Liver (tissue), 9 donors: Measurements from ENCODE around the gene DIP2C. TPM values are rescaled to one million over a fixed set of nuclear protein-coding genes. Genes with fewer than 3 reads are reported as not detected.

Experiments
- DNase-seq: peaks from one replicate; pipeline ENCODE4 v3.0.0-alpha.2; 2017; ENCODE audit warnings: low spot score
- H3K27ac ChIP-seq, 2 donors: one replicate each; pipeline ENCODE4 v1.7.0; 2013; ENCODE audit warnings: inconsistent platforms in 2 of 2, low read length in 2 of 2, control low read depth in 1 of 2, low read depth in 1 of 2, mild to moderate bottlenecking in 1 of 2
- H3K27me3 ChIP-seq, 4 donors: one replicate each; pipeline versions ENCODE4 v1.6.1 to v1.7.0; 2013; ENCODE audit warnings: low read length in 3 of 4, inconsistent platforms in 1 of 4, mild to moderate bottlenecking in 1 of 4, moderate library complexity in 1 of 4; ENCODE audit not compliant: control insufficient read depth in 4 of 4, insufficient read depth in 4 of 4
- H3K36me3 ChIP-seq, 4 donors: one replicate each; pipeline versions ENCODE4 v1.6.1 to v1.7.0; 2013; ENCODE audit warnings: low read length in 3 of 4, mild to moderate bottlenecking in 3 of 4, low read depth in 1 of 4, moderate library complexity in 1 of 4; ENCODE audit not compliant: control insufficient read depth in 4 of 4, insufficient read depth in 3 of 4
- H3K4me1 ChIP-seq, 4 donors: one replicate each; pipeline versions ENCODE4 v1.6.1 to v1.7.0; 2013; ENCODE audit warnings: low read length in 3 of 4, mild to moderate bottlenecking in 3 of 4, moderate library complexity in 1 of 4; ENCODE audit not compliant: control insufficient read depth in 4 of 4, insufficient read depth in 4 of 4
- H3K4me3 ChIP-seq, 3 donors: one replicate each; pipeline versions ENCODE4 v1.6.1 to v1.7.0; 2013; ENCODE audit warnings: low read length in 3 of 3, control low read depth in 1 of 3, low read depth in 1 of 3, mild to moderate bottlenecking in 1 of 3
- H3K9ac ChIP-seq, 2 donors: one replicate each; pipeline ENCODE4 v1.7.0; 2013; ENCODE audit warnings: low read length in 2 of 2, mild to moderate bottlenecking in 2 of 2, moderate library complexity in 2 of 2, control low read depth in 1 of 2, low read depth in 1 of 2
- H3K9me3 ChIP-seq, 4 donors: one replicate each; pipeline versions ENCODE4 v1.6.1 to v1.7.0; 2013; ENCODE audit warnings: low read length in 3 of 4; ENCODE audit not compliant: control insufficient read depth in 4 of 4
- ATF3 ChIP-seq: IDR thresholded peaks from 2 replicates; pipeline ENCODE4 v1.6.1; 2016; ENCODE audit warnings: antibody characterized with exemption
- CTCF ChIP-seq: fragments of 150-350 bp; IDR thresholded peaks from 2 replicates; pipeline ENCODE4 v1.5.1; 2017; ENCODE audit warnings: improper control_type of control experiment, low read depth, low read length; ENCODE audit not compliant: missing input control
- EGR1 ChIP-seq, 2 donors: IDR thresholded peaks; 2 replicates each; pipeline ENCODE4 v1.6.1; 2016 to 2018; ENCODE audit warnings: antibody characterized with exemption in 2 of 2, low read depth in 2 of 2
- FOXA1 ChIP-seq: IDR thresholded peaks from 2 replicates; pipeline ENCODE4 v1.6.1; 2016; ENCODE audit warnings: antibody characterized with exemption
- FOXA2 ChIP-seq: IDR thresholded peaks from 2 replicates; pipeline ENCODE4 v1.6.1; 2016; ENCODE audit warnings: antibody characterized with exemption
- GABPA ChIP-seq, 2 donors: IDR thresholded peaks in 1 of 2; conservative IDR thresholded peaks in 1 of 2; 2 replicates each; pipeline ENCODE4 v1.6.1; 2016; ENCODE audit warnings: antibody characterized with exemption in 2 of 2, mild to moderate bottlenecking in 1 of 2, moderate library complexity in 1 of 2
- HNF4A ChIP-seq, 2 donors: conservative IDR thresholded peaks; 2 replicates each; pipeline ENCODE4 v1.6.1; 2016; ENCODE audit warnings: antibody characterized with exemption in 2 of 2, mild to moderate bottlenecking in 2 of 2
- HNF4G ChIP-seq: IDR thresholded peaks from 2 replicates; pipeline ENCODE4 v1.6.1; 2016; ENCODE audit warnings: antibody characterized with exemption
- JUND ChIP-seq, 2 donors: IDR thresholded peaks; 2 replicates each; pipeline ENCODE4 v1.6.1; 2016; ENCODE audit warnings: antibody characterized with exemption in 2 of 2
- MAX ChIP-seq: IDR thresholded peaks from 2 replicates; pipeline ENCODE4 v1.6.1; 2016; ENCODE audit warnings: antibody characterized with exemption
- NR2F2 ChIP-seq: IDR thresholded peaks from 2 replicates; pipeline ENCODE4 v1.6.1; 2016; ENCODE audit warnings: antibody characterized with exemption
- RAD21 ChIP-seq, 2 donors: IDR thresholded peaks; 2 replicates each; pipeline ENCODE4 v1.6.1; 2016; ENCODE audit warnings: antibody characterized with exemption in 2 of 2, mild to moderate bottlenecking in 2 of 2
- RXRA ChIP-seq, 2 donors: IDR thresholded peaks; 2 replicates each; pipeline ENCODE4 v1.6.1; 2017 to 2018; ENCODE audit warnings: antibody characterized with exemption in 2 of 2, mild to moderate bottlenecking in 1 of 2
- SP1 ChIP-seq: IDR thresholded peaks from 2 replicates; pipeline ENCODE4 v1.6.1; 2018; ENCODE audit warnings: antibody characterized with exemption, mild to moderate bottlenecking
- TAF1 ChIP-seq: conservative IDR thresholded peaks from 2 replicates; pipeline ENCODE4 v1.6.1; 2016; ENCODE audit warnings: antibody characterized with exemption, mild to moderate bottlenecking
- YY1 ChIP-seq: IDR thresholded peaks from 2 replicates; pipeline ENCODE4 v1.6.1; 2016; ENCODE audit warnings: antibody characterized with exemption, mild to moderate bottlenecking
- WGBS: extraction: QIAGEN DNeasy Blood & Tissue Kit; methylation state at CpG from one replicate; pipeline ENCODE4 v1.1.7; 2013; 5-methylcytosine and 5-hydroxymethylcytosine counted together
- polyA plus RNA-seq, 2 donors: library from polyadenylated mRNA; stranded (reverse) in 1 of 2; unstranded in 1 of 2; fragments of 200-250 nt in 1 of 2; fragments of >200 nt in 1 of 2; fragmentation: Nextera tagmentation in 1 of 2; extraction: Ambion mirVana in 1 of 2; gene quantifications; one replicate each; pipeline versions ENCODE4 v1.2.1 to v1.2.3, GENCODE V29; 2013 to 2015
- total RNA-seq, 2 donors: library from RNA; depleted of rRNA; stranded (reverse); fragments of >200 nt; gene quantifications; one replicate each; pipeline ENCODE4 v1.2.3, GENCODE V29; 2014
- TF ChIP-seq, protein P1 (sequence below): IDR thresholded peaks from 2 replicates; pipeline ENCODE4 v1.6.1; 2016; ENCODE audit warnings: antibody characterized with exemption
- TF ChIP-seq, protein P2 (sequence below): IDR thresholded peaks from 2 replicates; pipeline ENCODE4 v1.6.1; 2016; ENCODE audit warnings: antibody characterized with exemption, mild to moderate bottlenecking
- donor health status: healthy.
- donor health status: healthy.
- donor health status: healthy.
- donor health status: healthy.
- donor health status: healthy.

The DIP2C gene
- total and polyA plus RNA-seq, 4 donors, result 4.2 to 12.2 (median 5.7) TPM

DNA sequence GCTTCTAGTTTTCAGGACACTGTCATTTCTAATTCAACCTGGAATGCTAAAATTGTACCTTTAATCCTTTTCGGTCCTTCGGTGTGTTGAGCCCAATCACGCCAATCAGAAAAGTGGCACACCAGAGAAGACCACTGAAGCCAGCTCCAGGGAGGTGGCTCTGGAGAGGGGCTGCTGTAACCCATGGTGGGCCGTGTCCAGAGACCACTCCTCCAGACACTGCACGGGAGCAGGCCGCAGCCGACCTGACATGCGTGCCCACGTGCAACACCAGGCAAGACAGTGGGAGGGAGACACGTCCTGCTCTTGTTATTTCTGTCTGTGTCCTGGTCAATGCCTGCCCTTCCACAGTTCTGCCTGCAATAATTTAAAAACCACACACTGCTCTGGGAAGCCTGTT lies 308.1 kb downstream of the DIP2C start:
- Histone ChIP-seq H3K36me3 (peaks cover 4 to 49% (median 19%) of the 10 kb centered on the region in 4 donors), H3K9ac (no peak overlapping the region), H3K9me3 (no peaks in the 10 kb centered on the region), H3K27me3 (no peaks in the 10 kb centered on the region), H3K4me1 (no peaks in the 10 kb centered on the region), H3K27ac (no peak overlapping the region), H3K4me3 (no peak overlapping the region)
- 98% methylated on average over 10 of the region's 10 CpGs for WGBS
- no peak for TF ChIP-seq RAD21 (IDR thresholded peaks at IDR 0.05)
- no peak for TF ChIP-seq TAF1
- no peak for TF ChIP-seq GABPA (IDR thresholded peaks at IDR 0.05 in 1 of 2, conservative IDR thresholded peaks at IDR 0.05 in 1 of 2)
- TF ChIP-seq ATF3, result no peak
- no peak for TF ChIP-seq JUND (IDR thresholded peaks at IDR 0.05)
- TF ChIP-seq YY1, result no peak
- TF ChIP-seq HNF4G, result no peak
- TF ChIP-seq RXRA (IDR thresholded peaks at IDR 0.05), result no peak
- TF ChIP-seq MAX, result no peak
- no peak for TF ChIP-seq NR2F2
- no peak for TF ChIP-seq FOXA1
- TF ChIP-seq, protein P1, sequence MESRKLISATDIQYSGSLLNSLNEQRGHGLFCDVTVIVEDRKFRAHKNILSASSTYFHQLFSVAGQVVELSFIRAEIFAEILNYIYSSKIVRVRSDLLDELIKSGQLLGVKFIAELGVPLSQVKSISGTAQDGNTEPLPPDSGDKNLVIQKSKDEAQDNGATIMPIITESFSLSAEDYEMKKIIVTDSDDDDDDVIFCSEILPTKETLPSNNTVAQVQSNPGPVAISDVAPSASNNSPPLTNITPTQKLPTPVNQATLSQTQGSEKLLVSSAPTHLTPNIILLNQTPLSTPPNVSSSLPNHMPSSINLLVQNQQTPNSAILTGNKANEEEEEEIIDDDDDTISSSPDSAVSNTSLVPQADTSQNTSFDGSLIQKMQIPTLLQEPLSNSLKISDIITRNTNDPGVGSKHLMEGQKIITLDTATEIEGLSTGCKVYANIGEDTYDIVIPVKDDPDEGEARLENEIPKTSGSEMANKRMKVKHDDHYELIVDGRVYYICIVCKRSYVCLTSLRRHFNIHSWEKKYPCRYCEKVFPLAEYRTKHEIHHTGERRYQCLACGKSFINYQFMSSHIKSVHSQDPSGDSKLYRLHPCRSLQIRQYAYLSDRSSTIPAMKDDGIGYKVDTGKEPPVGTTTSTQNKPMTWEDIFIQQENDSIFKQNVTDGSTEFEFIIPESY, result no peak
- no peak for TF ChIP-seq HNF4A (conservative IDR thresholded peaks at IDR 0.05)
- no peak for DNase-seq

DNA sequence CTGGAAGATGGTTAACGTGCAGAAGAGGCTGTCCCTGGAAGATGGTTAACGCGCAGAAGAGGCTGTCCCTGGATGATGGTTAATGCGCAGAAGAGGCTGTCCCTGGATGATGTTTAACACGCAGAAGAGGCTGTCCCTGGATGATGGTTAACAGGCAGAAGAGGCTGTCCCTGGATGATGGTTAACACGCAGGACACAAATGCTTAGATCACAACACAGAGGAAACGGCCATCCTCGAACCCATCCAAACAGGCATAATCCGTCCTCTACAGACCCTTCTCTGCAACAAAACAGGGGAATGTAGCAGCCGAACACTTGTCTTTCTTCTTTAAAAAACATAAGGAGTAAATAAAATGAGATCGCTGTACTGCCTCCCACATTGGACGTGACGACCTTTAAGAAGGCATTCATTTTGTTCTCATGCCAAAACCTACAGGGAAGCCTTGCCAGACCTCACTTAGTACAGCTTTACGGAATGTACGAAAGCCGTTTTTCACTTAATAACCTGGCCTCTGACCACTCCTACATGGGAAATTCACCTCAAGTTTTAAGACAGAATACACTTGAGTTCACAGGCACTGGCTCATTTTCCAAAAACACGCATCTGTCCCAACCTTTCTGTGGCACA lies 309.0 kb downstream of the DIP2C start:
- H3K27ac ChIP-seq, result no peak overlapping the region
- TF ChIP-seq TAF1 (no peak), JUND (IDR thresholded peaks at IDR 0.05) (no peak), ATF3 (no peak), SP1 (no peak), NR2F2 (no peak), FOXA1 (no peak), YY1 (no peak), HNF4G (no peak), FOXA2 (no peak), RXRA (IDR thresholded peaks at IDR 0.05) (no peak), MAX (no peak), HNF4A (conservative IDR thresholded peaks at IDR 0.05) (no peak), EGR1 (IDR thresholded peaks at IDR 0.05; ENCODE audit: low read depth in 2 of 2) (no peak), CTCF (no peak), RAD21 (IDR thresholded peaks at IDR 0.05) (no peak), GABPA (IDR thresholded peaks at IDR 0.05 in 1 of 2, conservative IDR thresholded peaks at IDR 0.05 in 1 of 2) (no peak)
- TF ChIP-seq, protein P2, sequence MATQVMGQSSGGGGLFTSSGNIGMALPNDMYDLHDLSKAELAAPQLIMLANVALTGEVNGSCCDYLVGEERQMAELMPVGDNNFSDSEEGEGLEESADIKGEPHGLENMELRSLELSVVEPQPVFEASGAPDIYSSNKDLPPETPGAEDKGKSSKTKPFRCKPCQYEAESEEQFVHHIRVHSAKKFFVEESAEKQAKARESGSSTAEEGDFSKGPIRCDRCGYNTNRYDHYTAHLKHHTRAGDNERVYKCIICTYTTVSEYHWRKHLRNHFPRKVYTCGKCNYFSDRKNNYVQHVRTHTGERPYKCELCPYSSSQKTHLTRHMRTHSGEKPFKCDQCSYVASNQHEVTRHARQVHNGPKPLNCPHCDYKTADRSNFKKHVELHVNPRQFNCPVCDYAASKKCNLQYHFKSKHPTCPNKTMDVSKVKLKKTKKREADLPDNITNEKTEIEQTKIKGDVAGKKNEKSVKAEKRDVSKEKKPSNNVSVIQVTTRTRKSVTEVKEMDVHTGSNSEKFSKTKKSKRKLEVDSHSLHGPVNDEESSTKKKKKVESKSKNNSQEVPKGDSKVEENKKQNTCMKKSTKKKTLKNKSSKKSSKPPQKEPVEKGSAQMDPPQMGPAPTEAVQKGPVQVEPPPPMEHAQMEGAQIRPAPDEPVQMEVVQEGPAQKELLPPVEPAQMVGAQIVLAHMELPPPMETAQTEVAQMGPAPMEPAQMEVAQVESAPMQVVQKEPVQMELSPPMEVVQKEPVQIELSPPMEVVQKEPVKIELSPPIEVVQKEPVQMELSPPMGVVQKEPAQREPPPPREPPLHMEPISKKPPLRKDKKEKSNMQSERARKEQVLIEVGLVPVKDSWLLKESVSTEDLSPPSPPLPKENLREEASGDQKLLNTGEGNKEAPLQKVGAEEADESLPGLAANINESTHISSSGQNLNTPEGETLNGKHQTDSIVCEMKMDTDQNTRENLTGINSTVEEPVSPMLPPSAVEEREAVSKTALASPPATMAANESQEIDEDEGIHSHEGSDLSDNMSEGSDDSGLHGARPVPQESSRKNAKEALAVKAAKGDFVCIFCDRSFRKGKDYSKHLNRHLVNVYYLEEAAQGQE, result no peak
- TF ChIP-seq, protein P1, result no peak
- no peaks in the 10 kb centered on the region for H3K4me1 ChIP-seq
- 96% methylated on average over 17 of the region's 17 CpGs for WGBS
- H3K27me3 ChIP-seq, result no peaks in the 10 kb centered on the region
- peaks cover 6 to 41% (median 17%) of the 10 kb centered on the region in 4 donors for H3K36me3 ChIP-seq
- no peak for DNase-seq
- H3K9me3 ChIP-seq, result no peaks in the 10 kb centered on the region
- H3K9ac ChIP-seq, result no peak overlapping the region
- no peak overlapping the region for H3K4me3 ChIP-seq
